ENCODE measurements around the gene PLEKHH2.
A peak's percentile ranks its signal among the peaks of the same experiment; 100 is the strongest.

PLEKHH2 gene

DNA sequence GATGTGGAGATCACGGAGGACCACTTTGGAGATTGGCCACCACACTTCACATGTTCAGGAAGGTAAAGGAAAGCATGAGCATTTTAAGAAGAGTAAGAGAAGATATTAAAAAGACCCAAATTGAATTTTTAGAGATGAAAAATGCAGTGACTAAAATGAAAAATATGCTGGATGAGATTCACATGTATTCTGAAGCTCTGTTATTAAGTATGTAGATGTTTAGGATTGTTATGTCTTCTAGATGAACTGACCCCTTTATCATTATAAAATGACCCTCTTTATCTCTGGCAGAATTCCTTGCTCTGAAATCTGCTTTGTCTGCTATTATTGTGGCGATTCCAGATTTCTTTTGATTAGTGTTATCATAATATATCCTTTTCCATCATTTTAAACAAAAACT lies 100.8 kb downstream of the PLEKHH2 start:
- H3K4me3 ChIP-seq (ENCODE audit: low read depth, low read length): no peak overlapping the region
- DNase-seq: no peak
- TF ChIP-seq, protein P1, sequence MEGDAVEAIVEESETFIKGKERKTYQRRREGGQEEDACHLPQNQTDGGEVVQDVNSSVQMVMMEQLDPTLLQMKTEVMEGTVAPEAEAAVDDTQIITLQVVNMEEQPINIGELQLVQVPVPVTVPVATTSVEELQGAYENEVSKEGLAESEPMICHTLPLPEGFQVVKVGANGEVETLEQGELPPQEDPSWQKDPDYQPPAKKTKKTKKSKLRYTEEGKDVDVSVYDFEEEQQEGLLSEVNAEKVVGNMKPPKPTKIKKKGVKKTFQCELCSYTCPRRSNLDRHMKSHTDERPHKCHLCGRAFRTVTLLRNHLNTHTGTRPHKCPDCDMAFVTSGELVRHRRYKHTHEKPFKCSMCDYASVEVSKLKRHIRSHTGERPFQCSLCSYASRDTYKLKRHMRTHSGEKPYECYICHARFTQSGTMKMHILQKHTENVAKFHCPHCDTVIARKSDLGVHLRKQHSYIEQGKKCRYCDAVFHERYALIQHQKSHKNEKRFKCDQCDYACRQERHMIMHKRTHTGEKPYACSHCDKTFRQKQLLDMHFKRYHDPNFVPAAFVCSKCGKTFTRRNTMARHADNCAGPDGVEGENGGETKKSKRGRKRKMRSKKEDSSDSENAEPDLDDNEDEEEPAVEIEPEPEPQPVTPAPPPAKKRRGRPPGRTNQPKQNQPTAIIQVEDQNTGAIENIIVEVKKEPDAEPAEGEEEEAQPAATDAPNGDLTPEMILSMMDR (IDR thresholded peaks at IDR 0.05; ENCODE audit: low read depth, low read length, missing control alignments): no peak
- no peaks in the 10 kb centered on the region for H3K27me3 ChIP-seq (replicated peaks)
- in situ Hi-C loops (cut with HindIII; ENCODE audit: low pct_ligation_motif_present, low sequenced_read_pairs): no loop called here
- H3K27ac ChIP-seq: peak overlapping the region; percentile 83
- no peaks in the 10 kb centered on the region for H3K36me3 ChIP-seq (replicated peaks)

DNA sequence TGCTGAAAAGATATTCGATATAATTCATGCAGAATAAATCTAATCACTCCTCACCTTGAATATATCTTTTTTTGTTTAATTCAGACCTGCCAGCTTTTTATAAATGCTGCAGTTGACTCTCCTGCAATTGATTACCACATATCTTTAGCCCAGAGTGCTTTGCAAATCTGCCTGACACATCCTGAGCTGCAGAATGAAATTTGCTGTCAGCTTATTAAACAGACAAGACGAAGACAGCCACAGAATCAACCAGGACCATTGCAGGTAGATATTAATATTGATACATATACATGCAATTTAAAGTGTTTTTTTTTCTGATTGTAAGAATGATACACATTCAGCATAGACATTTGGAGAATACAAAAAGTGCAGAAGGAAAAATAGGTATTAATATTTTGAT lies 101.2 kb downstream of the PLEKHH2 start:
- Histone ChIP-seq H3K27ac (peak overlapping the region; percentile 83), H3K4me3 (ENCODE audit: low read depth, low read length) (no peak overlapping the region), H3K36me3 (replicated peaks) (no peaks in the 10 kb centered on the region), H3K27me3 (replicated peaks) (no peaks in the 10 kb centered on the region)
- TF ChIP-seq, protein P1 (IDR thresholded peaks at IDR 0.05; ENCODE audit: low read depth, low read length, missing control alignments): no peak
- in situ Hi-C loops (cut with HindIII; ENCODE audit: low pct_ligation_motif_present, low sequenced_read_pairs): no loop called here
- no peak for DNase-seq

DNA sequence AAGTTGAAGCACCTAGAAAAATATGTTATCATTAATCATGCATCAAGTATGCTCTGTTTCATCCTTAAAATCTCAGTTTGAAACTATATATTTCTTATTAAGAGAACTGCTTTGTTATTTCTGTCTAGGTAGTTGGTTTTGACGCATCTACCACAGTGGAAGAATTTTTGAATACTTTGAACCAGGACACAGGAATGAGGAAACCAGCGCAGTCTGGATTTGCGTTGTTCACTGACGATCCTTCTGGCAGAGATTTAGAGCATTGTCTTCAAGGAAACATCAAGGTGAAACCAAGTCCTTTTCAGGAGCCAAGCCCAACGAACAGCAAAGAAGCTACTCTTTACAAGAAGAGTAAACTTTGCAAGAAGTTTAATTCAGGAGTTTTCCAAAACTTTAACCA lies 106.6 kb downstream of the PLEKHH2 start:
- Histone ChIP-seq H3K27ac (no peak overlapping the region), H3K36me3 (replicated peaks) (no peaks in the 10 kb centered on the region), H3K27me3 (replicated peaks) (no peaks in the 10 kb centered on the region), H3K4me3 (ENCODE audit: low read depth, low read length) (no peak overlapping the region)
- in situ Hi-C loops (cut with HindIII; ENCODE audit: low pct_ligation_motif_present, low sequenced_read_pairs): no loop called here
- TF ChIP-seq, protein P1 (IDR thresholded peaks at IDR 0.05; ENCODE audit: low read depth, low read length, missing control alignments): no peak
- DNase-seq: no peak

DNA sequence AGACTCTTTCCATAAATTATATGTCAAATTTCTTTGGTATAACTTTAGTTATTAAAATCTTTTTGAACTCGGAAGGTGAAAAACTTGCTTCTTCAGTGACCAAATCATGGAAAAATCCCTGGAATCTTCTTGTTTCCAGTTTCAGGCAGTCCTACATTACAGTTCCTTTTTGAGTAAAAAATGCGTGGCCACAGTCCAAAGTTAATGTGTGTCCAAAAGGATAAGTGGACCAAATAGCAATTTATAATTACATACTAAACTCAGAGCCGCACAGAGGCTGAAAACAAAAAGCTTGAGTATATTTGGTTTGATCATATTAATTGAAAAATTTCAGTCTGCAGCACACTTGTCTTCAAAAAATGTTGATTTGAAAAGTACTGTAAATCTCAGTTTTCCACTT lies 108.4 kb downstream of the PLEKHH2 start:
- Histone ChIP-seq H3K27ac (no peak overlapping the region), H3K36me3 (replicated peaks) (no peaks in the 10 kb centered on the region), H3K4me3 (ENCODE audit: low read depth, low read length) (no peak overlapping the region), H3K27me3 (replicated peaks) (no peaks in the 10 kb centered on the region)
- DNase-seq: peak; percentile 42
- in situ Hi-C loops (cut with HindIII; ENCODE audit: low pct_ligation_motif_present, low sequenced_read_pairs): no loop called here
- TF ChIP-seq, protein P1 (IDR thresholded peaks at IDR 0.05; ENCODE audit: low read depth, low read length, missing control alignments): no peak

DNA sequence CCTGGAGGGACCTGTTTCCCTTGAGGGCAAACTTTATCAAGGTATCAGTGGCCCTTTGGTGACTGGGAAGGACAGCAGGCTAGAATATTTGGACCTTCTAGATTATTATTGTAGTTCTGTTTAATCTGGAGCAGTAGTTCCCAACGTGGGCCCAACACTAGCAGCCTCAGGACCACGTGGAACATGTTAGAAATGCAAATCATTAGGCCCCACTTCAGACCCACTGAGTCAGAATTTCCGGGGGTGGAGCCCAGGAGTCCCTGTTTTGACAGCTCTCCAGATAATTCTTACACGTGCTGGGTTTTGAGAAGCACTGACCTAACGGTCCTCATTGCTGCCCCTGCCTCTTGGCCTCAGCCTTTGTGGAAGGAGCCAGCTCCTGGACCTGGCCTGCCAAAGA lies 111.3 kb downstream of the PLEKHH2 start:
- in situ Hi-C loops (cut with HindIII; ENCODE audit: low pct_ligation_motif_present, low sequenced_read_pairs): no loop called here
- no peaks in the 10 kb centered on the region for H3K36me3 ChIP-seq (replicated peaks)
- H3K27ac ChIP-seq: no peak overlapping the region
- no peak for DNase-seq
- H3K4me3 ChIP-seq (ENCODE audit: low read depth, low read length): no peak overlapping the region
- TF ChIP-seq, protein P1 (IDR thresholded peaks at IDR 0.05; ENCODE audit: low read depth, low read length, missing control alignments): no peak
- no peaks in the 10 kb centered on the region for H3K27me3 ChIP-seq (replicated peaks)

DNA sequence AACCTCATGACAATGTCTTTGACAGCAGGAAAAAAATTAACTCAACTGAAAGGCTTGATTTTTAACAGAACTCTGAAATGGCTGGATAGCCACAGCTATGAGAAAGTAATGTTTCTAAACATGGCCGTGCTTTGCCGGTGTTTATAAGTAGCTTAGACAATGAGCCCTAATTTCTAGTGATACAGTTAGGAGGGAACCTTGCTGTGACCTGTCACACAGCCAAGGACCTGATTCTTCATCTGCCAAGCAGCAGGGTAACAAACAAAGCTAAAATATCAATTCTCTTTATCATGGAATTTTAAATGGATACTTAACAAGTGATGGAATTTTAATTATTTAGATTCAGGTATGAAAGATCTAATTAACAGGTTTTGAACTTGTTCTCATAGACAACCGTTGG lies 112.5 kb downstream of the PLEKHH2 start:
- Histone ChIP-seq H3K27ac (no peak overlapping the region), H3K4me3 (ENCODE audit: low read depth, low read length) (no peak overlapping the region), H3K36me3 (replicated peaks) (no peaks in the 10 kb centered on the region), H3K27me3 (replicated peaks) (no peaks in the 10 kb centered on the region)
- TF ChIP-seq, protein P1 (IDR thresholded peaks at IDR 0.05; ENCODE audit: low read depth, low read length, missing control alignments): no peak
- in situ Hi-C loops (cut with HindIII; ENCODE audit: low pct_ligation_motif_present, low sequenced_read_pairs): no loop called here
- no peak for DNase-seq
